CD4-positive, alpha-beta T cell treated with Interleukin-2 at 100 ng/mL for 4 hours (primary cell): ENCODE results near the gene CORO2B.
"Not testable (repeated sequence)": the region's sequence is repeated elsewhere in the genome, so short reads cannot be mapped to it uniquely, and the experiment has no call there.

Experiments used
- DNase-seq: peaks from one replicate; pipeline ENCODE4 v3.0.0-alpha.2; 2020; ENCODE audit warnings: low spot score

The CORO2B gene

DNA sequence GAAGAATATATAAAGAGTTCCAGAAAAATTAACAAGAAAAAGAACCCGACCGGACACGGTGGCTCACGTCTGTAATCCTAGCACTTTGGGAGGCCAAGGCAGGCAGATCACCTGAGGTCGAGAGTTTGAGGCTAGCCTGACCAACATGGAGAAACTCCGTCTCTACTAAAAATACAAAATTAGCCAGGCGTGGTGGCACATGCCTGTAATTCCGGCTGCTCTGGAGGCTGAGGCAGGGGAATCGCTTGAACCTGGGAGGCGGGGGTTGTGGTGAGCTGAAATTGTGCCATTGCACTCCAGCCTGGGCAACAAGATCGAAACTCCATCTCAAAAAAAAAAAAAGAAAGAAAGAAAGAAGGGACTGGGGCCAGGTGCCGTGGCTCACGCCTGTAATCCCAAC, 68.6 kb downstream of the CORO2B start:
- not testable (repeated sequence) for DNase-seq

DNA sequence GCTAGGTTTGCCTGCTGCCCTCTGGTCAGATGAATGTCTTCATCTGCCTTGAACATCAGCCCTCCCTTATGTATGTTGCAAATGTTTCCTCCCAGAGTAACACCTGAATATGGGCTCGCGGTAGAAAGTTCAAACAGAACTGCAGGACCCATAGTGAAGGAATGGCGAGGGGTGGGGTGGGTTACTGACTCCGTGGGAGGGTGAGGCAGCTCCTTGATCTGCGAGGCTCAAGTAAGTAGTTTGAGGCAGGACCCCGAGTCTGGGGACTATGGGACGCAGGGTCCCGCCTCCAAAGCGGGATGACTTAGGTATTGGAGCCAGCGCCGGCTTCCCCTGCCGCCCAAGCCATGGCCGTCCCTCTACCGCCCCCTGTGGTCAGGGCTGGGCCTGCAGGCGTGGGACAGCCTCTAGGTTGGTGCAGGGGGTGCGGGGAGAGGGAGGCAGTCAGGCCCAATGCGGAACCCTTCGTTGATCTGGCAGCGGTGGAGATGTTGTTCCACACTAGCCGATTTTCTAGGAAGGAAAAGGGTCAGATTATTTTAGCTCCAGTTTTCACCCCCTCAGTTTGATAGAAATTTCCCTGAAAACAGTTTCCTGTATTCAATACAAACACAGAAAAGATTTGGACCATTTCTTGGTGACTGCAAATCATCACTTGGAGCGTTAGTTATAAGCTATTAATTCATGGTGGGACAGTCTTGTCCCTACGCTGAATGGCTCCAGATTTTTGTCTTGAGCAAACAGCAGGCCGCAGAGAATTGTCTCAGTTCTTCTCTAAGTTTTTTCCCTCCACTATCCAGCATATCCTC, 72.3 kb downstream of the CORO2B start:
- peak; percentile 20 for DNase-seq

DNA sequence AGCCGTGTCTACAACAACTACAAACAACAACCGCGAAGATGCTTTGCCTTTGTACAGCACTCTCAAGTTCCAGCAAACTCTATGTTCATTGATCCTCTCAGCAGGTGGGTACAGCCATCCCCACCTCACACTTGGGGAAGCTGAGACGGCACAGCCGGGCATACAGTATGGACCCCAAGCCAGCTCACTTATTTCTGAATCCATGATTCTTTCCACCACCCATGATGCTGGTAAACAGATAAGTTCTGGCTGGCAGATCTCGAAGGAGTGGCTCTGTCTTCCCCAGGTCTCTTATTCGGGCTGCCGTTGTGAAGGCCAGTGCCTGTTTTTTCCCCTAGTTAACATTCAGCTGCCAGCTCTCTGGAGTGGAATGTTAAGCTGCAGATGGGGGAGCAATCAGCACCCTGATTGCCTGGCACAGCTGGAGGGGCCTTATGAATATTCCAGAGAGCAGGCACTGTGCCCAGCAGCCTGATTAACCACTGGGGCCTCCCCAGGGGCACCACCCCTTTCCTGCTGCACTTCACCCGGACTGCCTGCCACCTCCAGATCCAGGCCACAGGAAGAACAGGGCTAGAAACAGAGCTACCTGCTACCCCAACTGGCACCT, 73.2 kb downstream of the CORO2B start:
- no peak for DNase-seq

DNA sequence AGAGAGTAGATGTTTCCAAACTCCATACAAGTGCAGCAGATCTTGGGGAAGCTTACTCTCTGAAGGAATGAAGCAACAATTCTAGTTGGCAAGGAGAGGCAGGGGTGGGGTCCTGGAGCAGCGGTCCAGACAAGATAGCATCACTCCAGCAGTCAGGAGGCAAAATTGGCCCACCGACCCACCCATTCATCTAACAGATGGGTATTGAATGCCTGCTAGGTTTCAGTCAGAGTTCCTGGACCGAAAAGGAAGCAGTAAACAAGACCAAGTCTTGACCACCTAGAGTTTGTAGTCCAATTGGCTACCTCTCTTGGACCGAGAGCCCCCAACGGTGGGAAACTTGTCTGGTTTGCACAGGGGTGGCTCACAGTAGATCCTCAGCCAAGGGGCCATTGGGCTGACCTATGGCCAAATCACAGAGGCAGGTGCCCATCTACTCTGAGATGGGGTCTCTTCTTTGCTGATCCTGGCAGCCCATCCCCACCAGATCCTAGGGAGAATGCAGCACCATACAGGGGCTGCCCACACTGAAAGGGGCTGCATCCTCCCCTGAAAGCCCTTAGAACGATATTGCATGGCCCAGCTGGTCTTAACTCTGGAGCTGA, 74.3 kb downstream of the CORO2B start:
- DNase-seq = no peak

DNA sequence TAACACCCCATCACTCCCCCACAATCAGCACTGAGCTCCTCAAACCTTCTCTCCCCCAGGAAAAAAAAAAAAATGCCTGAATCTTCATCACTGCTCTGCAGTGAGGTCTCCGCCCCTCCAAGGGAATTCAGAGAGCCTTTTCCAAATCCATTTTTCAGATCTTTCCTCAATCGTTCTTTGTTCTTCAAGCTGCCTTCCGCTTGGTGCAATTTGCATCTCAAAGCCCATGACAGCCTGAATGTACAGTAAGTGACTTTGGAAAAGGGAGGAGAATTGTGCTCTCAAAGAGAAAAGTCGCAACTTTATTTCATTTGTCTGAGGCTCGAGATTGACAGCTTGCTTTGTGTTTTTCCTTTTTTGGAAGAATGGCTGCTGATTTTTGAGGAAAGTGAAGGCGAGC, 75.0 kb downstream of the CORO2B start:
- no peak for DNase-seq

DNA sequence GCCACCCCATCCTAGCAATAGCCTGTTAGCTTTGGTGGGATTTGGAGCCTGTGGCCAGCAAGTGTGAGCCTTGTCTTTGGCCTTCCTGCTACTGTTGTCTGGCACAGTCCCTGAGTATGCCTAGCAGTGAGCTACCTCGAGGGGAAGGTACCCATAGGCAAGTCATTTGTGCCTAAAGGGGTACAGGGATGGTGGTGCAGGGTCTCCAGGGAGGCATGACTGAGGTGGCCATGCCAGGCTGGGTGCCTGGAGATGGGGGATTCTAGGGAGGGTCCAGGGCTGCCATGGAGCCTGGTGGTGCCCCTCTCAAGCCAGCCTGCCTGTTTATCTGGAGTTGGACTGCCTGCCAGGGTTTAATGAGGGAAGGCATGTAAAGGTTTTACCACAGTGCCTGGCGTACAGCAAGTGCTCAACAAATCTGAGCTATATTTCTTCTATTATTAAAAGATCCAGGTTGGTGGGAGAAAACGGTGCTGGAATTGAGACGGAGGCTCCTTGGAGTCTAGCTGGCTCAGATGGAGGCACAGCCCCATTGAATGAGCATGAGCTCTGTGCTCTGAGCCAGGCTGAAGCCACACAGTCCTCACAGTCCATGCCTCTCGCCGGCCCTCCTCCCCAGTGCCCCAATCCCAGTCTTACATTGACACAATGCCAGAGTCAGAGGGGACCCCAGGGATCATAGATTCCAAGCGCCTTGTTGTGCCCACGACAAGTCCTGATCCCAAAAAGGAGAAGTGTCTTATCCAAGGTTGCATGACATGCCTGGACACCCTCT, 76.2 kb downstream of the CORO2B start:
- no peak for DNase-seq

DNA sequence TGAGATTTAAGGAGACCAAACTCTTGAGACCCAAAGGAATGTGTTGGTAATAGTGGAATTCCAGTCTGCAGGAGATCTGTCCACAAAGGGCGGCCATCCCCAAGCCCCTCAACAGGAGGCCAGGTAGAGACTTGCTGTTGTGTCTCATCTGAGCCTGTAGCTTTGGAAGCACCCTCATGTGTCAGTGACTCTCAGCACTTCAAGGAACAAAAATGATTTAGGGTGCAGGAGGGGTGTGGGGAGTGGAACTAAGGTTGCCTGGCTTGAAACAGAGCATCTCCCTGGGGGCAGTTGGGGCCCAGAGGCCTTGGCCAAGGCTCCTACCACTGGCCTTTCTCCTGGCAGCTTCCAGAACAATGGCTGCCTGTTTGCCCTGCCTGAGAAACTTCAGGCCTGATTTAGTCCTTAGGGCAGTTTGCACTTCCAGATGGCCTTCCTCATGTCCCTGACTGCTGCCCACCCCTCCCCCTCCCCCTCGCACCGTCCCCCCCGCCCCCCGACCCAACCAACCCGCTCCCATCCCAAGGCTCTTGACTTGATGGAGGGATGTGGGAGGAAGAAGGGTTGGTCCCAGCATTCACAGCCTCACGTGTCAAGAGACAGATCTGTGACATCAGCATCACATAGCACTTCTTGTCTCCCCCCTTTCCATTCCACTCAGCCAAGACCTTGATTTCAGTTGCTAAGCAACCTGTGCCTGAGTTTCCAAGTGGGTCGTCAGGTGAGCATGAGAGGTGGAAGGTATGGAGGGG, 77.1 kb downstream of the CORO2B start:
- no peak for DNase-seq

DNA sequence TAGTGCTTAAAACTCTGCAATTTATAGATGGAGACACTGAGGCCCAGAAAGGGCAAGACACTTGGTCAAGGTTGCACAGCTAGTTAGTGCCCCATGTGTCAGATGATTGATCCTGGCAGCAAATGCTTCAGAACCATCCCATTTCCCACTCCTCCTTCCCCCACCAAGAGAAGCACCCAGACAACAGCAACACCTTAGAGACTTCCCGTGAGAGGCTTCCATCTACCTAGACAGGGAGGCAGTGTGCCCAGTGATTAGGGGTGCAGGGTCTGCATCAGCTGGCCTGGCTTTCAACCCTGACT, 77.6 kb downstream of the CORO2B start:
- no peak for DNase-seq

DNA sequence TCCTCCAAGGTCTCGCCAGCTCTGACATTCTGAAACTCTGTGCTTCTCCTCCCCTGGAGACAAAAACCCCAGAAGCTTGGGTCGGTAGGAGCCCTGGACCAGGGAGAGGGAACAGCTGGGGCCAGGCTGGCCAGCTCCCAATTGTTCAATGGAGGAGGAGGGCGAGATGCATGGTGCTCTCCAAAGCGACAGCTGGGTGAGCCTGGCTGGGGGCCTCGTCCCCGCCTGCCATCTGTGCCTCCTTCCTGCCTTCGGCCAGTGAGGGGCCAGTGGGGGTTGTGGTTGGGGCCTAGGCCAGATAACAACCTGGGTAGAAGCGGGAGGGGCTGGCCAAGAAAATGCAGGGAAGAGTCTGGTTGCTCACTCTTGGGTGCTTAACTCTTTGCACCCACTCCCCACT, 79.4 kb downstream of the CORO2B start:
- no peak for DNase-seq

DNA sequence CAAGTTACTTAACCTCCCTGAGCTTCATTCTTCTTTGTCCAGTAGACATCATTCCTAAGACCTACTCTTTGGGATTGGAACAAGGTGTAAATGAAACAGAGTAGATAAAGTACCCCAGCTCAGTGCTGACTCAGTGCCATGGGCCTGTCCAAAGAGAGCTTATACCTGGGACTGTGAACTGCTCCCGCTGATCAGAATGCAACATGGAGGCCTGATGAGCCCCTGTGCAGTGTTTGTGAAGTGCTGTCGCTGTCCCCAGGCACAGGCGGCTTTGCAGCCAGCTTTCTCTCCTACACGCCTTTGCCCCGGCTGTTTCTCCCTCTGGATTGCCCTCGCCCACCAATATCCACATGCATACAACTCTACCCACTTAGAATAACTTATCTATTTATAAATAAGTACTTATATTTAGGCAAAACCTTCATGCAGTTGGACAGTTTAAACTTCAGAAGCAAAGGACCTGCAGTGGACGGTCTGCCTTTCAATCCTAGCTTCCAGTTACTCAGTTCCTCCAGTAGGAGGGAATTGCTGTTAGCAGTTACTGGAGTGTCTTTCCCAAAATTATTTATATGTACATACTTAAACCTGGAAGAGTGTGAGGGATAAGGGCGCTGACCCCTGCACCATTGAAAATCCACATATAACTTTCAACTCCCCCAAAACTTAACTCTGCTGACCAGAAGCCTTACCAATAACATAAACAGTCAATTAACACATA, 80.0 kb downstream of the CORO2B start:
- no peak for DNase-seq

DNA sequence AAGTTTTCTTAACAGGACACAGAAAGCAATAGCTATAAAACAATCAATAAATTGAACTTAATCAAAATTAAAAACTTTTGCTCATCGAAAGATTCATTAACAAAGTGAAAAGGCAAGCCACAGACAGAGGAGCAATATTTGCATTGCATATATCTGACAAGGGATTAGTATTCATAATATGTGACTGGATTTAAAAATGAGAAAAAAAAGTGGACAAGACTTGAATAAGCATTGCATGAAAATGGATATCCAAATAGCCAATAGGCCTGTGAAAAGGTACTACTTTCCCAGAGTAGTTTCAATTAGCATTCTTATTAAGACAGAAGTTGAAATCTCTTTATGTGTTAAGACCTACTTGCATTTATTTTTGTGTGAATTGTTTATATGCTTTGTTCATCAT, 84.7 kb downstream of the CORO2B start:
- DNase-seq = no peak

DNA sequence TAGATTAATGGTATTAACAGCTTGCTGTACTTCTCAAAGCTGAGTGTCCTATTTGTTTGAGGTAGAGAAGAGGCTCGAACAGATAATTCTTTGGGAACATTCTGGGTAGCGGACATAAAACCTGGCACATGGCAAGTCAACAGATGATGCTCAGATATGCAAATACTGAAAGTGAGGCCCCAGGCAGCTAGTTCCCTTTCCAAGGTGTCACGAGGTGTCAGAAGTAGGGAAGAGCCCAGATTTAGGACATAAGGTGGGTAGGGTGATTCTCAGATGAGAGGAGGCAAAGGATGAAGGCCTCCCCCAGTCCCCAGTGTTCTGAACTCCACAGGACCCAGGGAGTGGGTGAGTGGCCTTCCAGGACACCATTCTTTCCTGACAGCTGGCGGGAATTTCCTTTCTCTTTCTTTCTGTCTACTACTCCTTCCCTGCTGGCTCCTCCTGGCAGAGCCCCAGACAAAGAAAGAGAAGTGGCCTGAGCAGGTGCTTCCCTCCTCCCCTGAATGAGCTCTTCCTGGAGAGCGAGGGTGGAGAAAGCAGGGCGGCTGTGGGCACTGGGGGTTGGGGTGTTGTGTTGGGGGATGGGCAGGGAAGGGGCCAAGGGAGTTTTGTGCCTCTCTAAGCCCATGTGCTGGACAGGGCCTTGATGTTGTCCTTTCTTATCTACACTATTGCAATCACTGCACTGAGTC, 87.5 kb downstream of the CORO2B start:
- DNase-seq = no peak

DNA sequence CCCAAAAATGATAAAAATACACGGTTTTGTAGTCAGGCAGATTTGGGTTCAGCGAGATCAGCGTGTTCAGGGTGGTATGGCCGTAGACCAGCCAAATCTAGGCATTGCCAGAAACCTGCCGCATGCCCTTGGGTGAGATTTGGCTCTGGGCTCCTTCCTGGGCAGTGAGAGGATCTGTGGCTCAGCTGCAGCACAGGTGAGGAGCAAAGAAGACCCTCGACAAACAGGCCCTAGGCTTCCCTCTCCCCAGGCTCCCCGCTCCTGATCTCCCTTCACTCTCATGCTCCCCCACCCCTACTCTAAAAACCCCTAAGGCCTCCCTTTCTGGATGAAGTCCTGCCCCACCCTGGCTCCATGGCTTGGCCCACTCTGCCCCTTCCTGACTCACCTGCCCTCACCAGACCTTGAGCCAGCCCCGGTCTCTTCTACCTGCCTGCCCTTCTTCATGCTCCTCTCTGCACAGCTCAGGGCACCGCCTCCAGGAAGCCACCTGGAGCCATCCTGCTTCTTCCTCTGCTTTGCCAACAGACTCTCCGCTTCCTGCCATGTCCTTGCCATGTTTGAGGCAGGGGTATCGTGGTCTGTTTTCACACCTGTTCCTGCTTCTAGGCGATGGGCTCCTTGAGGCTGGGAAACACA, 88.1 kb downstream of the CORO2B start:
- no peak for DNase-seq

DNA sequence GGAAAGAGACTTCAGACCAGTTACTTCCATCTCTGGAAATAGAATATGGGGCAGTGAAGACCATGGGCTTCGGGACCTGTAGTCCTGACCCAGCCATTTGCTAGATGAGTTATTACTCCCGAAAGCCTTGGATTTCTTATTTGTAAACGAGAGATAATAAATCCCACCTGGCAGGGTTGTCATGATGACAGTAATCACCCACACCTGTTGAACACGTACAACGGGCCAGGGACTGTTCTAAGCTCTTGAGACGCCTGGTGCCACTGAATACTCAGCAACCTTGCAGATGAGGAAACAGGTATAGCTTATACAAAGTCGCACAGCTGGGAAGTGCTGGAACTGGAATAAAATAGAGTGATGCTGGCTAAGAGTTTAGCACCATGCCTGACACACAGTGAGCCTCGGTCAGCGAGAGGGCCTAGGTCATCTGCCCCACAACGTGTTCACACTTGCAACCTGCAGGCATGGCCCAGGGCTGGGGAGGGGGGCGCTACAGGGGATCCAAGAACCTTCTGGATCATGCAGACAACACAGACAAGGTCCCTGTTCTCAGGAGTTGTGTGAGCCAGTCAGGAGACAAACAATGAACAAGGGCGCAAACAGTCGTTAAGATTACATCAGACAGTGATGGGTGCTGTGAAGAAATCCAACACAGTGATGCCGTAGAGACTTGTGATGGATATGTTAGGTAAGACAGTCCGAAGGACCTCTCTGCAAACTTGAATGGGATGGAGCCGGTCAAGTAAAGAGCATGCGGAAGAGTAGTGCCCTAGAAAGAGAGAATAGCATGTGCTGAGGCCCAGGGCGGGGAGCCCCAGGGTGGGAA, 89.2 kb downstream of the CORO2B start:
- no peak for DNase-seq

DNA sequence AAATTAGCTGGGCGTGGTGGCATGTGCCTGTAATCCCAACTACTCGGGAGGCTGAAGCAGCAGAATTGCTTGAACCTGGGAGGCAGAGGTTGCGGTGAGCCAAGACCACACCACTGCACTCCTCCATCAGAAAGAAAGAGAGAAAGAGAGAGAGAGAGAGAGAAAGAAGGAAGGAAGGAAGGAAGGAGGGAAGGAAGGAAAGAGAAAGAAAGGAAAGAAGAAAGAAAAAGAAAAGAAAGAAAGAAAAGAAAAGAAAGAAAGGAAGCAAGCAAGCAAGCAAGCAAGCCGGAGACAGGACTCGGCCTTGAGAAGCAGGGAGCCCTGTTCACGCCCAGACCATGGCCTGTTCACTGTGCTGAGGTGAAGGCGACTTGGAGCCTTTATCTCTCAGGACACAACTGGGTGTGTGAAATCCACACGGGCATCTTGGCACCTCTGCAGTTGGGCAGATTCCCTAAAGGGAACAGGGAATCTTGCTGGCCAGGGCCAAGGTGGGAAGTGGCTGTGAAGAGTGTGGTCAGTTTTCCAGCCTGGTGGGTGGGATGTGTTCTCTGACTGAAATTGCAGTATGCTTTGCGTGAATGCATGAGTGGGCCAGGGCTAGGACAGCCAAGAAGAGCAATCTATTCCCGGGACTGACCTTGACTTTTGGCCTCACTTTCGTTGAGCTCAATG, 90.3 kb downstream of the CORO2B start:
- no peak for DNase-seq

DNA sequence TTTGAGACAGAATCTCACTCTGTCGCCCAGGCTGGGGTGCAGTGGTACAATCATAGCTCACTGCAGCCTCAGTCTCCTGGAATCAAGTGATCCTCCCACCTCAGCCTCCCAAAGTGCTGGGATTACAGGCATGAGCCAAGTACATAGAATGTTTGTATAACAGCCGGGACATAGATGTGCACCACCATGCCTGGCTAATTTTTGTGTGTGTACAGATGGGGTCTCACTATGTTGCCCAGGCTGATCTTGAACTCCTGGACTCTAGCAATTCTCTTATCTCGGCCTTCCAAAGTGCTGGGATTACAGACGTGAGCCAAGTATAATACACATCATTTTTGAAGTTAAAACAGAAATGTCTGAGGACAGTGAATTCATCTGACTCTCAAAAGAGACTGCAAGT, 93.5 kb downstream of the CORO2B start:
- DNase-seq = no peak

DNA sequence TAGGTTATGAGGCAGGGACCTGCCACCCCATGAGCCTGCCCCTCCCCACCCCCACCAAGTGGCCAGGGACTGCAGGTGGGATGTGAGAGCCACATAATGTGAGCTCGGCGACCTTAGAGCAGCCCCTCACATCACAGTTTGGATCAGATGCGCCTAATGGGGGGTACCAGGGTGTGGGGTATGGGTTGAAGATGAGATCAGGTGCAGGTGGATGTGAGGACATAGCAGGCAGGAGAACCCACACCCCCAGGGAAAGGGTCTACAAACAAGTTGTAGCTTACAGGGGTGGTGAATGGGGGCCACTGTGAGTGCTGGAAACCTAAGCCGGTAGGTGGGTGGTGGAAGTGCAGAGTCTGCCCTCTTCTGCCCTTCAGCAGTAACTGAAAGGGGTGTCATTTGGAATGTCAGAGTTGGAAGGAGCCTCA, 94.0 kb downstream of the CORO2B start:
- no peak for DNase-seq

DNA sequence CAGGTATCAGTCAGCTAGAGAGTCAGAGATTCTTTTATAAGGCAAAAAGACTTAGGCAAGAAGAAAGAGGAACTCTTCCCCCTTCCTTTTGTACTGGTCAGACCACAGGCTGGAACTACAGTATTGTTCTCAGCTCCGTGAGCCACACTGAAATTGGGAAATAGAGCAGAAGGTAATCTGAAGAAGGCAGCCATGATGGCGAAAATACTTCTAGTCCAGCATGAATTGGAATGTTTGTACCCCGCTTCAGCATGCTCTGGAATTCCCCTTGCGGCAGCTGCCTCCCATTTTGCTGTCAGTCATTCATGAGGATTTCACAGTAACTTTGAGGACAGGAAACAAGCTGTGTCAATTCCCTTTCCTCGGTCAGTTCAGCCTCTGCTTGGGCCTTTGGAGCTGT, 96.2 kb downstream of the CORO2B start:
- no peak for DNase-seq
